Duodenal mucosa (tissue), 2 donors: ENCODE data around the gene NTRK2.

Experiments used
- H3K27ac ChIP-seq: one replicate; pipeline ENCODE4 v1.7.0; 2013; ENCODE audit warnings: low read depth, low read length
- H3K27me3 ChIP-seq, 2 donors: one replicate each; pipeline ENCODE4 v1.7.0; 2013; ENCODE audit warnings: low read length in 2 of 2, control low read depth in 1 of 2; ENCODE audit not compliant: insufficient read depth in 2 of 2, control insufficient read depth in 1 of 2
- H3K36me3 ChIP-seq, 2 donors: one replicate each; pipeline ENCODE4 v1.7.0; 2013; ENCODE audit warnings: low read length in 2 of 2, control low read depth in 1 of 2; ENCODE audit not compliant: insufficient read depth in 2 of 2, control insufficient read depth in 1 of 2
- H3K4me1 ChIP-seq, 2 donors: one replicate each; pipeline ENCODE4 v1.7.0; 2013; ENCODE audit warnings: low read length in 2 of 2, control low read depth in 1 of 2; ENCODE audit not compliant: insufficient read depth in 2 of 2, control insufficient read depth in 1 of 2
- H3K4me3 ChIP-seq, 2 donors: one replicate each; pipeline ENCODE4 v1.7.0; 2013; ENCODE audit warnings: low read length in 2 of 2, low read depth in 1 of 2
- H3K9ac ChIP-seq, 2 donors: one replicate each; pipeline ENCODE4 v1.7.0; 2013; ENCODE audit warnings: low read length in 2 of 2, low read depth in 1 of 2
- H3K9me3 ChIP-seq, 2 donors: one replicate each; pipeline ENCODE4 v1.7.0; 2013; ENCODE audit warnings: low read length in 2 of 2, control low read depth in 1 of 2; ENCODE audit not compliant: control insufficient read depth in 1 of 2

Gene NTRK2

DNA sequence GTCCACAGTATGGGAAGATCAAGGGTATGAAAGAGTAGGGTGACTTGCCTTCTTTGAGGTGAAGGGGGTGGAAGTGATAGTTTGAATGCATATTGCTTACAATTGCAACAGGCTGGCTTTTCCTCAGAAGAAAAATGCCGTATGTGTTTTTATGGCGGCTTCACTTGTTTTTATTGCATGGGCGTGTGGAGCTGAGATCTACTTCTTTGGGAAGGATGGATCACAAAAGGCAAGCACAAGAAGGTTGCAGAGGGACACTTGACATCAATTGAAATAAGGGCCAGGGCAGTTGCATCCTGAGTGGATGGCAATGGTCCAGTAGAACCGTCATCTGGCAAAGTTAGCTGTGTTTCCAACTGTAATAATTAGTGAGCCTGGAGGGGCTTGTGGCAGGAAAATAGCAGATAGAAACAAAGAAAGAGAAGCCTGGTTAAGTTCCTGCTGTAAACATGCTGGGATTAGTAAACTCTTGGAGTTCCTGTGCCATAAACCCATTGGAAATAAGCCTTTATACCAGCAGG, 138.4 kb downstream of the NTRK2 start:
- H3K4me1 ChIP-seq, result no peaks in the 10 kb centered on the region
- H3K4me3 ChIP-seq, result no peak overlapping the region
- no peaks in the 10 kb centered on the region for H3K27me3 ChIP-seq
- no peaks in the 10 kb centered on the region for H3K36me3 ChIP-seq
- H3K27ac ChIP-seq, result no peak overlapping the region
- no peak overlapping the region for H3K9ac ChIP-seq
- H3K9me3 ChIP-seq, result no peaks in the 10 kb centered on the region

DNA sequence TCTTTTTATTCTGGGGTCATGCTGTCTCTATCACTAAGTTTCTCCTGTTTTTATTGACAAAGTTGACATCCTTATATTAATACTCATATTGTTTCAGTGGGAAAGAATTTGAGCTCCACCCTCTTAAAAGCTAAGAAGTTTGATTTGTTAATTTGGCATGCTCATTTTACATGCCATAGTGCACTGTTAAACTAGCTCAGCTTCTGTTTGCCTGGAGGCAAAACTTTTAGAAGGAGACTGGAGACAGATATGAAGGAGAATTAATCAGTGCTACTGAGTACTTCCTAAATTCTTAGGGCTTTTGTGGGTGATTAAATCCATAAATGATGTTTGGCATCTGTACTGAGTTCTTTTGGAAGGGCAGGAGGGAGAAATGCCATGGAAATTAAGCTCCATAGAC, 138.9 kb downstream of the NTRK2 start:
- Histone ChIP-seq H3K4me1 (no peaks in the 10 kb centered on the region), H3K4me3 (no peak overlapping the region), H3K9ac (no peak overlapping the region), H3K27me3 (no peaks in the 10 kb centered on the region), H3K27ac (no peak overlapping the region), H3K9me3 (no peaks in the 10 kb centered on the region), H3K36me3 (no peaks in the 10 kb centered on the region)

DNA sequence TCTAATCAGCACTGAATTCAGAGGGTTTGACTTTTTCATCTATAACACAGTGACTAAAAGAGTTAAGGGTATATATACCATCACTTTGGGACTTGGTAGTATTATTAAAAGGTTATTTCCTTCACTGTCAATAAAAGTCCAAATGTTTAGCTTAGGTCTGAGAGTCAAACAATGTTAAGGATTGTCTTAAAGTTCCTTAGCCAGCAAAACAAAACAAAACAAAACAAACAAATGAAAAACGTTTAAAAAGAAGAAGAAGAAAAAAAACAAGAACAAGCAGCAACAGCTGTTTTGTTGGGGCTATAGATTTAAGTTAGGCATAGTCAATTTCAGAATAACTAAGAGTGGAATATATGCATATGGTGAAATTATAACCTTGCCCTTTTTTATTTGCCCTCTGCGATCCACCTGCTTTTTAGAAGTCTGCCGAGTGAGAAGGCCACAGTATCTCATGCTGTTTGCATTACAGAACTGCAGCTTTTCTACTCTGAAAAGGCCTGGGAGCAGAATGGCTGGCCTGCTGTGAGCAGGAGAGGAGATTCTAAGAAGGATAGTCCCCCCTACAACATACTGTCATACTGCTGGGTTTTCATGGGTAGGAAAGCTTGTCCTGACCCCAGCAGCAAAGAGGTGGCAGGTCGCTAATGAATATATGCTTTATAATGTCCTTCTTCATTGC, 141.7 kb downstream of the NTRK2 start:
- Histone ChIP-seq H3K4me3 (no peak overlapping the region), H3K9ac (no peak overlapping the region), H3K9me3 (no peaks in the 10 kb centered on the region), H3K27me3 (no peaks in the 10 kb centered on the region), H3K4me1 (no peaks in the 10 kb centered on the region), H3K36me3 (no peaks in the 10 kb centered on the region), H3K27ac (no peak overlapping the region)

DNA sequence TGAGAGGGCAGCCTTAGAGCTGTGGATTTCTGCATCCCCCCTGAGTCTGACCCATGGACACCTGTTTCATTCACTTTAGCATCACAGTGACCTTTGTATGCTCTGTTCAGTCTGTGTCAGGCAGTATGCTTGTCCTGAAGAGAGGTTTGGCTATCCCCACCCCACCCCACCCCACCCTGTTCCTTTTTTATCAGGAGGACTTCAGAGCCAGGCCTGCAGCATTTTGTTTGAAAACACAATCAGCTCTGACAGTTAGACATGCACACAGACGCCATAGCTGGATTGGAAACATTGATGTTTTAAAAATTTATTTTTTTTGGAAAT, 142.2 kb downstream of the NTRK2 start:
- H3K4me1 ChIP-seq, result no peaks in the 10 kb centered on the region
- H3K9ac ChIP-seq, result no peak overlapping the region
- no peak overlapping the region for H3K4me3 ChIP-seq
- H3K36me3 ChIP-seq, result no peaks in the 10 kb centered on the region
- H3K9me3 ChIP-seq, result no peaks in the 10 kb centered on the region
- H3K27ac ChIP-seq, result no peak overlapping the region
- no peaks in the 10 kb centered on the region for H3K27me3 ChIP-seq

DNA sequence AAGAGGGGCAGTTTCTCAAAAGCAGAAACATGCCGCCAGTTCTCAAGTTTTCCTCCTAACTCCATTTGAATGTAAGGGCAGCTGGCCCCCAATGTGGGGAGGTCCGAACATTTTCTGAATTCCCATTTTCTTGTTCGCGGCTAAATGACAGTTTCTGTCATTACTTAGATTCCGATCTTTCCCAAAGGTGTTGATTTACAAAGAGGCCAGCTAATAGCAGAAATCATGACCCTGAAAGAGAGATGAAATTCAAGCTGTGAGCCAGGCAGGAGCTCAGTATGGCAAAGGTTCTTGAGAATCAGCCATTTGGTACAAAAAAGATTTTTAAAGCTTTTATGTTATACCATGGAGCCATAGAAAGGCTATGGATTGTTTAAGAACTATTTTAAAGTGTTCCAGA, 142.8 kb downstream of the NTRK2 start:
- H3K4me3 ChIP-seq, result no peak overlapping the region
- H3K4me1 ChIP-seq, result no peaks in the 10 kb centered on the region
- no peak overlapping the region for H3K27ac ChIP-seq
- H3K36me3 ChIP-seq, result no peaks in the 10 kb centered on the region
- H3K27me3 ChIP-seq, result no peaks in the 10 kb centered on the region
- no peaks in the 10 kb centered on the region for H3K9me3 ChIP-seq
- H3K9ac ChIP-seq, result no peak overlapping the region

DNA sequence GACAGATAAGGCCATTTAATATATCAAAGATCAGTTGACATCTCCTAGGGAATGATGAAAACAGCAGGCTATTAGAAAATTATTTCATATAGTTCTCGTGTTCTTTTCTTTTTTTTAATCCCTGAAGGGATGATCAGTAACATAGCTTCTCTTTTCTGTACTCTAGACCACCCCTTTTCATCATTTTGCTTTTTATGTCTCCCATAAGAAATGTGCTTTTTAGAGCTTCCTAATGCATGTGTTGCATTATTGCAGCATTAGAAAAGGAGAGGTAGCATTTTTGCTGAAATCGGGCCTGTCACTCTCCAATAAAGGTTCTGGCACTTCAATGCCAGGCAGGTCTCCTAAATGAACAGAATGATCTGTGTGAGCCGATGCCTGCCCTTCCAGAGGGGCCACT, 143.3 kb downstream of the NTRK2 start:
- H3K27me3 ChIP-seq, result no peaks in the 10 kb centered on the region
- H3K9ac ChIP-seq, result no peak overlapping the region
- no peaks in the 10 kb centered on the region for H3K9me3 ChIP-seq
- no peak overlapping the region for H3K27ac ChIP-seq
- no peaks in the 10 kb centered on the region for H3K4me1 ChIP-seq
- no peak overlapping the region for H3K4me3 ChIP-seq
- no peaks in the 10 kb centered on the region for H3K36me3 ChIP-seq

DNA sequence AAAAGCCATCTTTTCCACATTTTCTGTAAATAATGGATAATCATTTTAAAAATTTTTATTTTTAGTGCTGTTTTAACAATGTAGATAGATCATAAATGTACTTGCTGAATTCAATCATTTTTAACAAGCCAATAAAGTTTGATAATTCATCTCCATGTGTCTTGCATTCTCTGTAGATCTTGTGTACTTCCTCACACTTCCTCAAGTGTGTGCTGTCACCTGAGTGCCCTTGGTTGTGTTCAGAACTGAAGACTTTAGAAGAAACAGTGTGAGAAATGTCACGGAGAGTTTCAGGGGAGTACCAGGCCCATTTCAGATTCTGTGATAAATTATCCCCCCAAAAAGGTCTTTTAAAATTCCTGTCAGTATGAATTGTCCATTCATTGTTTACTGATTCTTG, 146.0 kb downstream of the NTRK2 start:
- Histone ChIP-seq H3K4me1 (no peaks in the 10 kb centered on the region), H3K9me3 (no peaks in the 10 kb centered on the region), H3K27ac (no peak overlapping the region), H3K4me3 (no peak overlapping the region), H3K27me3 (no peaks in the 10 kb centered on the region), H3K9ac (no peak overlapping the region), H3K36me3 (no peaks in the 10 kb centered on the region)

DNA sequence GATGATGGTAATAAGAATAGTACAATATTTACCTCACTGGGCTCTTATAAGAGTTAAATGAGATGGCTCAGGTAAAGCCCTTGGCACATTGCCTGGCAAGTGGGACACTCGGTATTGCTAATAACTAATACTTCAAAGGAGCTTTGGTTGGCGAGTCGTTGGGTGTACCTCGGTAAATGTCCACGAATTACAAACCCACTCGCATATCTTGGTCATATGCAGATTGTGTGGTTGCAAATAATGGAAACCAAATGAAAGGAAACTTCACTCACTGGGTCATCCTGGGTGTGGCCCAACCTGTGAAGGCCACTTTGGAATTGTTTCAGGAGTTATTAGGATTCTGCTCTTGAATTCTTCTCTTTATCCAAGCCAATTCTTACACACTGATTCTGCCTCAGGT, 147.5 kb downstream of the NTRK2 start:
- Histone ChIP-seq H3K9ac (no peak overlapping the region), H3K27me3 (no peaks in the 10 kb centered on the region), H3K9me3 (no peaks in the 10 kb centered on the region), H3K27ac (no peak overlapping the region), H3K36me3 (no peaks in the 10 kb centered on the region), H3K4me3 (no peak overlapping the region), H3K4me1 (no peaks in the 10 kb centered on the region)

DNA sequence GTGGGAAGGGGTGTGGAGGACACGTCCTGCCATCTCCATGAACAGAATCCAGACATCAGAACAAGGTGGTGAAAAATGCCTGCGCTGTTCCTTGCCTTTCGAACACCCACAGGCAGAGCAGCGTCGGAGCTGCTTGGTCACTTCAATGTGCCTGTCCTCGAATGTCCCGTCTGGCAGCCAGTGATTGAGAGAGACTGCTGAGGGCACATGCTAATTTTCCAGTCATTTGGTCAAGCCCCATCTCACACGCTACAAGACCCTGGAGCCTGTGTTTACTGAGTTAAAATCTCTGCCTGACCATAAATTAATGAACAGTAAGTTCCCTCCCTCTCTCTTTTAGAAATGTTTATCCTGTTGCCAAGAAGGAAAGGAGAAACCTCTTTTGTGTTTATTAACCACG, 149.3 kb downstream of the NTRK2 start:
- Histone ChIP-seq H3K9me3 (no peaks in the 10 kb centered on the region), H3K27ac (no peak overlapping the region), H3K27me3 (no peaks in the 10 kb centered on the region), H3K4me1 (no peaks in the 10 kb centered on the region), H3K36me3 (no peaks in the 10 kb centered on the region), H3K4me3 (no peak overlapping the region), H3K9ac (no peak overlapping the region)

DNA sequence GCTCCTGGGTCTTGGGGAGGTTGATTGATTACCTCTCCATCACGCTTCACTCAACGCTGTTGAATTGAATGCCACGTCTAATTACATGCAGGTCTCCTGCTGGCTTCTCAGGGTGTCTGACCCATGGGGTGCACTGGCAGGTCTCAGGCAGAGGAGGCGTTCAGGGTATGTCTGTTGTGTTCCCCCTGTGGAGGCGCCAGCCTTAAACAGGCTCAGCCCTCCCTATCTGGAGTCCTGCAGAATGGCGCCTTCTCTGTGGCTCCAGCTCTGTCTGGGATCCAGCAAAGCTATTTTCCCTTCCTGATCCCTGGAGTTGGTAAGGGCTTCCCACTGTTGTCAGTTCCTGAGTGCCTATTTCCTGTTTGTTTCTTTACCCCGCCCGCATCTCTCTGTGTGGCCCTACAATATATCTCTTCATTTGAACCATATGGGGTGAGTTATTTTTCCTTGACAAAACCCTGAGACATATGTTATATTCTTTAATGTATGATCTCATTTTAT, 150.0 kb downstream of the NTRK2 start:
- Histone ChIP-seq H3K9ac (no peak overlapping the region), H3K4me3 (no peak overlapping the region), H3K4me1 (no peaks in the 10 kb centered on the region), H3K36me3 (no peaks in the 10 kb centered on the region), H3K27ac (no peak overlapping the region), H3K27me3 (no peaks in the 10 kb centered on the region), H3K9me3 (no peaks in the 10 kb centered on the region)

DNA sequence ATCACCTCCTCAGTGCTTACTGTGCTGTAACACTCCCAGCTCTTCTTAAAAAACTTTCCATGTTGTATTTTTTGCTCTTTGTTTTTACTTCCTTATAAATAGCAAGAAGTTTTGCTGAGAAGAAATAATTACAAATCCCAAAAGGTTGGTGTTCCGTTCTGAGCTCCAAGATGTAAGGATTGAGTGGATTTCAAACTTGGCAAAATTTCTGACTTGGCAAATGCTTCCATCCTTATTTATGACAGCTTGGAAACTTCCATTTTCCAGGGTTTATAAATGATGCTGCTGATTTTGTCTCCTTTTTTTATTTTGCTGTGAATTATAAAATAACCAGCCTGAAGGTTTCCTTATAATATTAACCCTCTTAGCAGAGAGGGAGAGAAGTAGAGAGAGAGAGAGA, 151.9 kb downstream of the NTRK2 start:
- no peak overlapping the region for H3K27ac ChIP-seq
- no peaks in the 10 kb centered on the region for H3K4me1 ChIP-seq
- H3K9ac ChIP-seq, result no peak overlapping the region
- no peak overlapping the region for H3K4me3 ChIP-seq
- no peaks in the 10 kb centered on the region for H3K36me3 ChIP-seq
- no peaks in the 10 kb centered on the region for H3K27me3 ChIP-seq
- H3K9me3 ChIP-seq, result no peaks in the 10 kb centered on the region
